ENCODE measurements around the gene LIPC.

LIPC gene

DNA sequence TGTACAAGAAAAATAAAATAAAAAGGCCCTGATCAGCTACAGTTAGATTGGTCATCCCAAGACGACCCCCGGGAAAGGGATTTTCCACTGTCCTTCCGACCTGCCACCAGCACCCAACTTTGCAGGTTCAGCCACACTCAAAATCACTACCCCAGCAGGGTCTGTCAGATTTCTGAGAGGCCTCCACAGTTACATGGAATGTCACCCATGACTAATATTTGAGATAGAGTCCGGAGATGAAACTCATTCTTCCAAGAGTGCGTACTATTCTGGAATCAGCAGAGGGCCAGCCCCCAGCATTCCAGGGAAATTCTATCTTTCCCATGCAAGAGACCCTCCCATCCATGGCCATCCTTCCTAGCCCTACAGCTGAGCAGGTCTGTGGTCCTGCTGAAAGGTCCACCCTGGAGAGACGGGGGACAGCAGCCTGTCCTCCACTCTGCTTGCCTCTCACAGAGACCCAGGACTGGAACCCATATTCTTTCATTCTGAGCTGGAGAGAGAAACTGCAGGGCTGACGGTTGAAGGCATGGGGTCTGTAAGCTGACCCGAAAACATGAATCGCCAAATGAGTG is 5.8 kb downstream of the LIPC start:
- DNase-seq = no peak

DNA sequence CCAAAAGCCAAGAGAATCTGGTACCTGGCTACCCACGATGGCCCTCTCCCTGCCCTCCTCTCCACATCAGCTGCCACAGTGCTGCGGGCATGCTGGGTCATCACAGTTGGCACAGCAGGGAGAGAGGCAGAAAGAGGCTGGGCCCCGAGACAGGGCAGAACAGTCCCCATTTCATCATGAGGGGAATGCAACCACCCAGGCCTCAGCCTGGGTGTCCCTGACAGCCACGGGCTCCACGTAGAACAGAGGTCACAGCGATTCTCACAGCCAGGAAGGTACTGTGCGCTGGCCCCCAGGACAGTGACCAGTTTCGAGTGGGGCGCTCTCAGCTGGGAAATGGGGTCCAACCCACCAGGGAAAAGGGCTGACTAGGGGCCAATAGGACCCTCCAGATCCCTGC is 6.3 kb downstream of the LIPC start:
- DNase-seq = no peak

DNA sequence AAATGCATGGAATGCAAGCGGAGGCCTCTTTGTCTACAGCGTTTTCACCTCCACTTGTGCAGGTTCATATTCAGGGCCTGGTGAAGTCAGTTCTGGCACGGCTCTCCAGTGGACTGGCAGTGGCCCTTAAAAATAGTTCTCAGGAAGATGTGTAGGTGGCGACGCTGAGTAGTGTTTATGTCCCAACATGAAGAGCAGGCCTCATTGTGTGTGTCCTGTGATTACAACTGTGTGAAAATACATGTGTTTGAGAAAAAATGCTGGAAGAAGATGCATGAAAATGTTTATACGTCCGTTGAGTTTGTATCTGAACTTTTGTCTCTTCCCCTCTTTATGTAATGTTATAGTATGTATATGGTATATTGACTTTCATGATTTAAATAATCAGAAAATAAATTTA is 7.2 kb downstream of the LIPC start:
- DNase-seq = peak; percentile 12

DNA sequence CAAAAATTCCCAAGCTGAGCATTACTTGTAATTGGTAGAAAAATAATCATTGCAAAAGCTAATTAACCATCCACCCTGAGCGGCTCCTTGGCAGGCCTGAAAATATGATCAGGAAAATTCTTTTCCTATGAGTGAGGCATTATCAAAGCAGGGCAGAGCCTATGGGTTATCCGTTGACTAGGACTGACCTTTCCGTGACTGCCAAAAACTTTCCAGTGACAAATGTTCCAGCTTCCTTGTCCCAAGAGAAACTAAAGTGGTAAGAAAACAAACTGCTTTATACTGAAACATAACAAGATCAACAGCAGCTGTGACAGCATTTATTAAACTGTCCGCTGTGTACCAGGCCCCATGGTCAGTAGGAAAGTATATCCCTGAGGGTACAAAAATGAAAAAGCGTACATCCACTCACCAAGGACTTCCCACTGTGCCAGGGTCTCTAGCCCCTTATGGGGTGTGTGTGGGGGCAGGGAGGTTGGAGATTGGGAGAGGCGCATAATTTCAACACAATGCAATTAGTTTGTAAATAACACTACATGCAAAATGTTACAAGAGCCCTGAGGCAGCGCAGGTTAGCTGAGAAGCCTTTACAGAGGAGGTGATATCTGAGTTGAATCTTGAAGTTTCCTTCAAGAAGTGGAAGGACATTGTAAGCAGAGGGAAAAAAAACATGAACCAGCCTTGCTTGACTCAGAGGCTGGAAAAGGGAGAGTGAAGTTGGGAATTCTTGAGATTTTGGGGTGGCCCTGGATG is 8.5 kb downstream of the LIPC start:
- DNase-seq = no peak

DNA sequence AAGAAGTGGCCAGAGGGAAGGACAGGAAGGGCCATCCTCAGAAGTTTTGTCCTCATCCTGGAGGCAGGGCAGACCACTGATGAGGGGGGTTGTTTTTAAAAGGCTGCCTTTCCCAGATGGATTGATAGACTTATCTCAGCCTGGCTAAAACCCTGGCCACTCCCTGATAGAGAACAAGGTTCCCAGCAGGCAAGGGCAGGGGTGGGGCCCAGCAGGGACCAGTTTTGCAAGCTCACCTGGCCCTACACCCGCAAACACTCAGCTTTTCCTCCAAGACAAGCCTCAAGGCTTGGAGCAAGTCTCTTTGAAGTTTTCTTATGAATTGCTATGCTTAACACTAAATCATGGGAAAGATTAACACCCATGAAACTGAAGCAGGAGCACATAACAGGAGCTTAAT is 9.1 kb downstream of the LIPC start:
- DNase-seq = no peak

DNA sequence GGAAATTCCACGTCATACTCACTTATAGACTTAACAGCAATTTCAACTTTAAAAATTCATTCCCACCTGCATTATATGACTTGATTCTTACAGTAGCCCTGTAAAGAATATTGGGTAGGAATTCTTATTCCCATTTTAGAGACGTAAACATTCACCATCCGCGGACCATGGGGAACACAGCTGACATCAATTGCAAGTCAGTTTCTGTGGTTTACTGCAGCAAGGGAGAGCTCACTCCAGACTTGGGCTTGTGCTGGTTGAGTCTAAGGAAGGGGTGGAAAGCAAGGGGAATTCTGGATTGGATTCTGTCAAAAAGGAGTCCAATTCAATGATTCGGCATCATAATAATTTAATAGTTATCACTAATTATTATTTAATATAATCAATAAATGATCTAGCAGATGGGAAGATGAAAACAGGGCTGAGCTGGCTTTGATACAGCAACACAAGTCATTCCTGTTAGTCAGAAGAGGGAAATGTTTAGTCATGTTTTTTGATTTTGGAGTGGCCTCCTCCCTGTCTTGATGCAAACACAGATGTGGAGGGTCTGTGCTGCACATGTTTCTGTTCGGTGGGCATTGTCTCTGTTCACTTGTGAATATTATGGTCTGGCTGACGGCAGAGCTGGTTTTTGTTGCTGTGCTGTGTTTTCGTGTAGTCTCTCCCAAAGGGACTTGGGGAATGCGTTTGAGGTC is 9.7 kb downstream of the LIPC start:
- DNase-seq = no peak

DNA sequence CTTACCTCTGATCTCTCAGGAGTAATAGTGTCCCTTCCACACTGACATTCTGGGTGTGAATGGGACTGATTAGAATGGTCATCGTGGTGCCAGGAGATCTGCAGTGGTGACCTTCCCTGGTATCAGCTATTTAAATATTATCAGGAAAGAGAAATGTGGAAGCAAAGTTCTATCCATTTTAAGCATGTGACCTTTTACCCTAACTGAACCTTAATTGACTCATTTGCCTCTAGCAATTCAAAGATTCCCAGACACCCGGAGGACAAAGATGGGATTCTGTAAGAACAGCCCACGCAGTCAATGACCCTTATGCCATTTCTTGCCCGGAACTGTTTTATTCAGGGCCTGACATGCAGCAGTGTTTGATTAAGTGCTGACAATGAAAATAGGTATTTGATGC is 10.3 kb downstream of the LIPC start:
- no peak for DNase-seq

DNA sequence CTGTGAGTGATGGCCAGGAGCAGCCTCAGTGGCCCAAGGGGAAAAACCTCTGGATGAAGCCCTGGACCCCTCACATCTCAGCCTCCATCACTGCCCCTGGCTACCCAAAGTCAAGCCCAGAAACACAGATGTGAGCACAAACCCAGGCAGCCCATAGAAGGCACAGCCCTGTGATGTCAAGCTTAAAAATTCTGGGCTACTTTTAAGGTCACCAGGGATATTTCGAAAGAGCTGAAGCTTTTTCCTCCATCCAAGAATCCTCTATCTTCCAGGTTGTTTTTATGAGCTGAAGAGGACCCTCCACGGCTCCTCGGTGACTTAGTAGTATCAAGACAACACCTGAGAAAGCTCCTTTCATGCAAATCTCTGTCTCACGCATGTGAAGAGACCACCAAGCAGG is 11.5 kb downstream of the LIPC start:
- DNase-seq = no peak

DNA sequence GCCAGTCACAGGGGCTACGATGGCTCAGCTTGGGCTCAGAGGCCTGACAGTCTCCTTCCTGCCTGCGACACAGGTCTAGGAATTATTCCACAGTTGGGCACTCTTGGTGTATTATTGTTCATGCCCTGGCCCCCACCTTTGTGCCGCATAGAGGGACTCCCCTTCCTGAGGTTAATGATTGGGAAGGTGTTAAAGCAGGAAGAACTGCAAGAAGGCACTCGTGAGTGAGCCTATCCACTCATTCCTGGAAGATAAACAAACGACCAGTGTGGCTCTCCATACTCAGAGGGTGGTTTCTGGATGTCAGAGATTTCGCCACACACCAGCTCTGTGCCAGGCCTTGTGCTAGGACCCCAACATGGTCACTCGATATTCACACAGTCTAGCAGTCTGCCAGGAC is 12.3 kb downstream of the LIPC start:
- no peak for DNase-seq

DNA sequence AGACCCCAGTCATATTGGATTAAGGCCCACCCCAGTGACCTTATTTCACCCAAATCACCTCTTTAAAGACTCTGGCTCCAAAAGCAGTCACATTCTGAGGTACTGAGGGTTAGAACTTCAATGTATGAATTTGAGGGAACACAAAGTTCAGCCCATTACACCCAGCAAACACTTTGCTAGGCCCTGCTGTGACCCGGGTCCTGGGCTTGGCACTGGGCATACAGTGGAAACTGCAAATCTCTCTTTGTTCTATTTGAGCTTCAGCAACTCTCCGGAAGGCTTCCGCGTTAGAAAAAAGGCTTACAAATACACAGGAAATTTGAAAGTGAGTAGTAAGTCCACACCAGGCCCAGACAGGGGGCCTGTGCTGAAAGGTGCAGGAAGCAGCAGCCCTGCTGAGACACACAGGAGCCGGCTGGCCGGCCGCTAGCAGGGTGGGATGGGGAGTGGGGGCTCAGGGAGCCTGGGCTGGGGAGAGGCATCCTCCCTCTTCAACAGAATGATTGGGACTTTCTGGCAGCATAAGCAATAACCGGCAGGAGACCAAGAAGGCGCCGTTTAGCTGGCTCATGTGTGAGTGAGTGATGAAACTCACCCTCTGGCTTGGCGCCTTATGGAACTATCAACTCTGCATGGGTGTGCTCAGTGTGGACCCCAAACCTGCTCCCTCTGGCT is 13.0 kb downstream of the LIPC start:
- no peak for DNase-seq

DNA sequence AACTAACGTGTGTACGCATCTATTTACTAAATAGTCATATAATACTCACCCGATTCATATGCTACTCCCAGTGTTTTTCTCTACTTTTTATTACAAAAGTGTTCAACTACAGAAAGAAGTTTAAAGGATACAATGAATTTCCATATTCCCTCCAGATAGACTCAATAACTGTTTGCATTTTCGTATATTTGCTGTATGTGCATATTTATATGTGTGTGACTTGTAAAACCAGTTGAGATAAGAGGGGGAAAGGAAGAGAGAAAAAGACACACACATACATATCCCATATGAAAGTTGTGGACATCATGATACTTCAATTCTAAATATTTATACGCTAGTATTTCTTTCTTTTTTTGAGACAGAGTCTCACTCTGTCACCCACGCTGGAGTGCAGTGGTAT is 14.1 kb downstream of the LIPC start:
- DNase-seq = no peak

DNA sequence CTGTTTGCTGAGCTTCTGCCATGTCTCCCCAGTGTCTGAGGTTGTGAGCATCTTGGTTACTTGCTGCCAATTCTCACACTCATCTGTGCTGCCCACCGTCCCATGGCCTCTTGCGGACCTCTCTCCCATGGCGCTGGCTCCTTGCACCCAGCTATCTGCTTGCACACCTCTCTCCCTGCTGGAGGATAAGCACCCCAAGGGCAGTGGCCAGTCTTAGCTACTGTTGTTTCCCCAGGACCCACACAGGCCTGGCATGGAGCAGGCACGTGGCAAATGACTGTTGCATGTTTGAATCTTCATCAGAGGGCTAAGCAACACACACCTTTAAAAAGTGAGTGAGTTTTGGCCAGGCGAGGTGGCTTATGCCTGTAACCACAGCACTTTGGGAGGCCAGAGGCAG is 14.7 kb downstream of the LIPC start:
- no peak for DNase-seq

DNA sequence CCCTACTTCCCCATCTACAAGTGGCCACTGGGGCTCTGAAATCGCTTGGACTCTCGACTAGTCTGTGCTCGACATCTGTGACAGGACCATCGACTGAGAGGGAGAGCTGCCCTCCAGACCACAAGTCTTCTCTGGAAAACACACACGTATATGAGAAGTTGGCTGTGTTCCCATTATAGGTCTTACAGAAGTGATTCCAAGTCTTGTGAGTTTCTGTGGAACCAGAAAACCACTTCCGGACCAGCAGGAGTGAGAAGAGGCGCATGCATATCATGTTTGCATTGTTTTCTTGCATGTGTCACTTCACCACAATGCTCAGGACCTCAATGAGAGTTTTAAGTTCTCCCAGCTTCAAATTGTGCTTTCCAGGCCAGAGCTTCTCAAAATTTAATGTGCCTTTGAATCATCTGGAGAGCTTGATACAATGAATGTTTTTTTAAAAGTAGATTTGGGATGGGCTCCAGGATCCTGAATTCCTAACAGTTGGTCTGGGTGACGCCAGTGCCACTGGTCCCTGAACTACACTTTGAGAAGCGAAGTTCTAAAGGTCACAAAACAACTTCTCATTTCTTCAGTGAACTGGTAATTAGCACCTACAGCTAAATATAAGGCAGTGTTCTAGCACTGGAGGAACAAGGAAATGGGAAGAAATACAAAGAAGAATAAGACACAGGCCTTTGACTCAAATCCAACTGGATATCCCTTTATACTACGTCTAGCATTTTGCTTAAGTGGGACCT is 15.7 kb downstream of the LIPC start:
- DNase-seq = no peak

DNA sequence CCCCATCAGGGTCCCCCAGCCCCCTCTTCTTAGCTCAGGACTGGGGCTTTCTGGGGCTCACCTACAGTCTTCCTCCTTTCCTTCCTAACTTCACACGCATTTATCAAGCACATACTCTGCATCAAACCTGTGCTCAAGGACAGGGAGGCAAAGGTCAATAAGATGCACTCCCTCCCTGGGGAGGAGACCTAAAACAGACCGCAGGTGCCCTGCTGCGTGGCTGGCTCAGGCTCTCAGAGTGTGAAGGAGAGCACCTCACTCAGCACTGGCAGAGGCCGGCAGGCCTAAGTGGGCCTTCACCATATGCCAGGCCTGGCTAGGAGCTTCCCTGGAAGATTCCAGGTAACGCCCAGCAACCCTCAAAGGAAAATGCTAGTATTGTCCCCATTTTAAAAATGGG is 16.5 kb downstream of the LIPC start:
- DNase-seq = no peak

DNA sequence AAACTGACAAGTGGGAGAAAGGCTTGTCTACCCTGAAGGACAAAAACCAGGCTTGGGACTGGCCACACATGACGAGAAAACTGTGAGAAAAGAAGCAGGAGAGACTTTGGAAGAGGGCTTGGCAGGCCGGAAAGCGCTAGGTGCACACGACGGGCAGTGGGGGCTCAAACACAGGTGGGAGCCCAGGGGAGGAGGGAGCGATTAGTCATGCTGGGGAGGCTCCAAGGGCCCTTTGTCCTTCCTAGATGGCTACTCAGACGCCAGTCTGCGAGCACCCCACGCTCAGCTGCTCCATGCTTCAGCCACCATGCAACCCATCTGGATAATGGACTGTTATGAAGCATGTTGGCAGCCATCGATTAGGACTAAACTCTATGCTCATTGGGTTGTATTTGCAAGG is 17.1 kb downstream of the LIPC start:
- no peak for DNase-seq

DNA sequence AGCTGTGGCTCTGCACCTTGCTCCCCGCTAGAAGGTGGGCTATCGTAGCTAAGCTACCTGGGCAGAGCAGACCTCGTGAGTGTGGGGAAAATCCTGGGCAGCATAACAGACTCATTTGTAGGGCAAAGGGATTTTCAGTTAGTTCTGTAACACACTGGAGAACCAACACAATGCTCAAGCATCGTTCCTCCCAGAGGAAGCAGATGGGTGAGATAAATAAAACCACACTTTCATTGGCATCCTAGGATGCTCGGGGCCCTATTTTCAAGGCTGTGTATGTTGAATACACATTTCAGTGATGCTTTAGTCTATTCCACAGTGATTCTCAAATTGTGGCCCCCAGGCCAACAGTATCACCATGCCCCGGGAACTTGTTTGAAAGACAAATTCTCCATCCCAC is 20.0 kb downstream of the LIPC start:
- DNase-seq = no peak

DNA sequence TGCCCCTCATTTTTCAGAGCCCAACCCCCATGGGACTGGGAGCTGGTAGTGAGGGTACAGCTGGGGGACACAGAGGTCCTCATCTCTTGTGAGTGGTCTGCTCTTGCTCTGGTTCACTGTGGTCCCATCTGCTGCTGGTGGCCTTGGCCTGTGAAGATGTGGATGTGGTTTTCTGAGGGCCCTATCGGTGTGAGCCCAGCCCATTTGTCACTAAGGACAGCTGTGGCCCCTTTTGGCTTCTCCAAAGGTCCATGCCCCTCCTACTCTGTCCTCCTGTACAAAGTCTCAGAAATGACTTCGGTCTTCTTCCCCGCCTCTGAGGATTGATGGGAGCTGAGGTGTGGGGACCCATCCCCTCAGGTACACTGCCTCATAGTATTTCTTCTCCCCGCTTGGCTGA is 21.0 kb downstream of the LIPC start:
- no peak for DNase-seq

DNA sequence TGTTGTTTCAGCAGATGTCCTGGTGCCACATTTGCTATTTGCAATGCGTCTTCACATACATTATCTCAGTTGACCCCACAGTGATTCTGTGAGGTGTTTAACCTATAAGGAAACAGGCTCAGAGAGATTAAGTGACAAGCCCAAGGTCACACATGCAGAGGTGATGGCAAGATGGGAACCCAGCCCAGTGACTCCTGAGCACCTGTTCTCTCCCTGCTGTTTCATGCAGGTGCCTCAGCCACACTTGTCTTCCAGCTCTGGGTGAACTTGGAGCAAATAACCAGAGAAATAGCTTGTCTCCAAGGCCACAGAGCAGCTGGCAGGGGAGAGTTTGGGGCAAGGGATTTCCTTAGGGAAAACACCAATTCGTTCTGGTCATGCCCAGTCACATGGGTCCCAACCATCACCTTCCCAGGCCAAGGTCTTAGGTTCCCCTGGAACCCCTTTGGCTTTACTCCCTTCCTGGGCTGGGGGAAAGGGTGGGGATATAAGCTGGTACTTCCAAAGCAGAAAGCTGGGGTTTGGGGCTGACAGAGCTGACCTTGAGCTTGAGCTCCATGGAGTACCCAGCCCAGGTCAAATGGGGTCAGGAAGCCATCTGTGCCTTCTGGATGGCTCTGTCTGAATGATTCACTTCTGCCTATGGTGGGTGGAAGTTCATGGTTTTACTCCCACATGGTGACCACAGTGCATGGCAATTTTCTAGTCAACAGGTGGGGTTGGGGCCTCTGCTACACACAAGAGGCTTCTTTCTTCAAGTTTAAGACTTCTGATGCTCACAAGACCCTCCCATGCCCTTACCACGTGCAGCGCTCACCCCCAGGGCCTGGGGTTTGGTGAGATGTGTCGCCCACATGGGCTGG is 22.4 kb downstream of the LIPC start:
- DNase-seq = no peak

DNA sequence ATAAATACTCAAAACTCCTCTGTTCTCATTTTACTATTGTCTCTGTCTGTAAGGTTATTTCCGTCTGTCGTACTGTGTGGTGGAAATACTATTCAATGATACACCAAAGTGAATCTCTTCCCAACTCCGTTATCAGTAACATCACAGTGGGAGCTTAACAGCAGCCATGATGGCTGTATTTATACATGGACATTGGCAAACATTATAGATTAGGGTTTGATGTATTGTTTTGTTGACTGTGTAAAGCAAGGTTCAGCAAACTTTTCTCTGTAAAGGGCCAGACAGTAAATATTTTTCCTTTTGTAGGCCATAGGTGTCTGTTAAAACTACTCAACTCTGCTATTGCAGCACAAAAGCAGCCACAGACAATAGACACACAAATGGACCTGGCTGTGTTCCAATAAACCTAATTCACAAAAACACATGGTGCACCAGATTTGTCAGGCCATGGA is 23.2 kb downstream of the LIPC start:
- no peak for DNase-seq

DNA sequence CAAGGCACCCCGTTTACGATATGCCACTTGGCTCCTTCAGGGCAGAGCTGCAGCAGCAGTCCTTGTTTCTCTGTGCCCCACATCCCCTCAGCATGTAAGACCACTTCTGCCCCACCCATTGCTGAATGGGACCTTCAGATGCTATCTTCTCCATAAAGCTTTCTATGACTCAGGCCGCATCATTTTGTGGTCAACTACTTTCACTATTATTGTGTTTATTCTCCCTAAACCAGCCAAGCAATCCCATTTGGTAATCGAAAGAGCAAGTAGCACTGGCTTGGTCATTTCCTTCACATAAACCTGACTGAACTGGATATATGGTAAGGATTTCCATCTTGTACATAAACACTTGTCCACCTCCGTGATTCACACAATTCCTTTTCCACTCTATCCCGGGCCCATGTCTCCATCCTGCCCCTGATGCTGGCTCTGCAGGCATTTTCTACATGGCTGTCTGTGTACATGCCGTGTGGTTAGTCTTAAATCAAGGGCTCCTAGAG is 25.7 kb downstream of the LIPC start:
- DNase-seq = no peak

DNA sequence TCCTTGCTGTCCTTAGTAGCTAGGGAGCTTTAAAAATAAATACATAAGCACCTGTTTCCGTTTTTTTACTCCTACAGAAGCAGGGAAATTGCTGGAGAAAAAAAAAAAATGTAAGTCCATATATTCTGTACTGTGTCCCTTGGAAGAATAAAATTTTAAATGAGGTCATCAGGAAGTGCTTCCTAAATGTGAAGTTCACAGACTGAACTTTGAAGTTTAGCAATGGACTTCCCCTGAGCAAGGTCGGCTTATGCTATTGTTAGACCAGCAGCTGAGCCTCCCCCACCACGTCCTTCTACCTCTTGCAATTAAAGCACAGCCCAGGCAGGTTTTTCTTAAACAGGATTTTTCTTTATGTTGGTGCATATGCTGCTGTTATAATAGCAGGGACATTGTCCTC is 26.3 kb downstream of the LIPC start:
- DNase-seq = no peak

DNA sequence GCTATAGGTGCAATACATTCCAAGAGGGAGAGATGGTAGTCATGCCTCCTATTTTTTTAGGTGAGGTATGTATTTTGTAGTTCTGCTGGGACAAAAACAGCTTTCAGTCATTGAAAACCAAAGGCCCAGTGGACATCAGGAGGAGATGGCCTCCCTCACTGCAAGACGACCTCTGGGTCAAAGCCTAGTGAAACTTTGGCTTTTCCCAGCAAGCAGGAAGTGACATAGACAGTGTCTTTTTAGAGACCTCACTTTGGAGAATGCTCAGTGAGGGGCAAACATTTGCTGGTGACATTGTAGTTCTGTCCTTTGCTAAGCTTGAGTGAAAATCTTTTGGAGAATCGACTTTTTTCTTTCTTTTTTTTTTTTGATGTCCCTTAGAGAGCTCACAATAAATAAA is 27.3 kb downstream of the LIPC start:
- no peak for DNase-seq

Measured in activated CD4-positive, alpha-beta T cell treated with anti-CD3 and anti-CD28 coated beads, Interleukin-2, amount 50 U/mL, for 1 hour (primary cell).